NCI-H1436 treated with DMSO at 0.1 percent for 48 hours (cell line): Measurements from ENCODE around the gene MAP7D1.
"Not testable (repeated sequence)": the region's sequence is repeated elsewhere in the genome, so short reads cannot be mapped to it uniquely, and the experiment has no call there.

Source experiments
- DNase-seq: peaks from one replicate; lab custom pipeline; 2025; lab: John Stamatoyannopoulos, UW

The MAP7D1 gene

GRCh38 chr1:36151845-36152203 is 4.1 kb upstream of the MAP7D1 start:
- DNase-seq, result no peak

- DNase-seq, result no peak
These were observed 2.5 kb upstream of the MAP7D1 start for GRCh38 chr1:36153476-36153875.

- DNase-seq, result no peak
These were observed 1.6 kb upstream of the MAP7D1 start for GRCh38 chr1:36154335-36154734.

- DNase-seq, result no peak
These were observed 1.1 kb upstream of the MAP7D1 start for GRCh38 chr1:36154765-36155407.

- DNase-seq, result no peak
These were observed 562 bp downstream of the MAP7D1 start for GRCh38 chr1:36156329-36157114.

- DNase-seq, result no peak
These were observed 1.3 kb downstream of the MAP7D1 start for GRCh38 chr1:36157115-36157903.

- no peak for DNase-seq
These were observed 2.2 kb downstream of the MAP7D1 start for GRCh38 chr1:36157973-36158826.

GRCh38 chr1:36158827-36159252 is 2.9 kb downstream of the MAP7D1 start:
- not testable (repeated sequence) for DNase-seq

- no peak for DNase-seq
These were observed 3.8 kb downstream of the MAP7D1 start for GRCh38 chr1:36159614-36160387.

GRCh38 chr1:36160388-36160948 is 4.5 kb downstream of the MAP7D1 start:
- no peak for DNase-seq

GRCh38 chr1:36160949-36161485 is 5.1 kb downstream of the MAP7D1 start:
- no peak for DNase-seq

GRCh38 chr1:36161641-36162531 is 5.9 kb downstream of the MAP7D1 start:
- DNase-seq, result no peak

DNA sequence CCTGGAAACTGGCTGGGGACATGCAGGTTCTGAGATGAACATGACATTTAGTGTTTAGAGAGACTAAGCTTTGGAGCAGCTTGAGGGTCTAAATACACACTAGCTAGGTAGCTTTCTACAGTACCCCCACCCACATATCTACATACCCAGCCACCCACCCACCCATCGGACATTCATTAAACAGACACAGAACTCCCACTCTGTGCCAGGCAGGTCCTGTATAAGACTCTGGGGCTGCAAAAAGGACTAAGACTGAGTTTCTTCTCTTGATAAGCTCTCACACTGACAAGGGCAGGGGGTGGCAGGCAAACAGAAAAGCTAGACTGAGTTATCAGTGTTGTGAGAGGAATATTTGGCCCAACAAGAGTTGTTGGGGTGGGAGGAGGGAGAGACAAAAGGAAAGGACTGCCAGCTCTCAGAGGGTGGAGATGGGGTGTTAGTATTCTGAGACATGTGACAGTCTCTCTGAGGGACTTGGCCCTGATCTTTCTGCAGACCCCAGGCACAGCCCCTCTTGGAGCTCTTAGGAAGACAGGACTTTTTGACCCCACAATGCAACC is 6.8 kb downstream of the MAP7D1 start:
- no peak for DNase-seq

- no peak for DNase-seq
These were observed 7.5 kb downstream of the MAP7D1 start for GRCh38 chr1:36163426-36163825.

DNA sequence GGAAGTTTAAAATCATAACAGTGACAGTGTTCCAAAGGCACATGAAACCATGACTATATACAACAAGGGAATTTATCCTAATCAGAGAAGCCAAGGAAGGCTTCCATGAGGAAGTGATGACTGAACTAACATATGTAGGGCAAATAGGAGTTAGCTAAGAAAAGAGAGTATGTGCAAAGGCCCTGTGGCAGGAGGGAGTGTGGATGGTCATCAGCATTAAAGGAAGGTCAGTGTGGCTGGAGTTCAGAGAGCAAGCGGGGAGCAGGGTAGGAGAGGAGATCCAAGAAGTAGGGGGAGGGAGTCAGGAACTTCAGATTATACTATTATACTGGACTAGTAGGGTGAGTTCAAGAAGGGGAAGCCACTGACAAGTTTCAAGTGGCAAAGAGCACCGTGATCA is 8.4 kb downstream of the MAP7D1 start:
- DNase-seq, result no peak

GRCh38 chr1:36165145-36165544 is 9.2 kb downstream of the MAP7D1 start:
- no peak for DNase-seq

DNA sequence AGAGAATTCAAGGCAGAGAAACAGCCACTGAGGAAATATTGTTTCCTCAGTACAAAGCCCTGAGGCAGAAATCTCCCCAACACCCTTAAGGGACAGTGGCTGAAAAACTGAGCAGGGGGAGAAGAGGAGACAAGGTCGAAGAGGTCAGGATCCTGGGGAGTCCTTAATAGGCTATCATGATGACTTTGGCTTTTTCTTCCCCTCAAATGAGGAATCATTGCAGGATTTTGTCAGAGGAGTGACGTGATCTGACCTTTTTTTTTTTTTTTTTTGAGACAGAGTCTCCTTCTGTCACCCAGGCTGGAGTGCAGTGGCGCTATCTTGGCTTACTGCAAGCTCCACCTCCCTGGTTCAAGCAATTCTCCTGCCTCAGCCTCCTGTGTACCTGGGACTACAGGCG is 10.2 kb downstream of the MAP7D1 start:
- DNase-seq, result no peak

- no peak for DNase-seq
These were observed 11.3 kb downstream of the MAP7D1 start for GRCh38 chr1:36166938-36167905.
